Measurements from ENCODE around the gene SAMD10.
A peak's percentile ranks its signal among the peaks of the same experiment; 100 is the strongest.
"Not testable (repeated sequence)": the region's sequence is repeated elsewhere in the genome, so short reads cannot be mapped to it uniquely, and the experiment has no call there.

The SAMD10 gene

DNA sequence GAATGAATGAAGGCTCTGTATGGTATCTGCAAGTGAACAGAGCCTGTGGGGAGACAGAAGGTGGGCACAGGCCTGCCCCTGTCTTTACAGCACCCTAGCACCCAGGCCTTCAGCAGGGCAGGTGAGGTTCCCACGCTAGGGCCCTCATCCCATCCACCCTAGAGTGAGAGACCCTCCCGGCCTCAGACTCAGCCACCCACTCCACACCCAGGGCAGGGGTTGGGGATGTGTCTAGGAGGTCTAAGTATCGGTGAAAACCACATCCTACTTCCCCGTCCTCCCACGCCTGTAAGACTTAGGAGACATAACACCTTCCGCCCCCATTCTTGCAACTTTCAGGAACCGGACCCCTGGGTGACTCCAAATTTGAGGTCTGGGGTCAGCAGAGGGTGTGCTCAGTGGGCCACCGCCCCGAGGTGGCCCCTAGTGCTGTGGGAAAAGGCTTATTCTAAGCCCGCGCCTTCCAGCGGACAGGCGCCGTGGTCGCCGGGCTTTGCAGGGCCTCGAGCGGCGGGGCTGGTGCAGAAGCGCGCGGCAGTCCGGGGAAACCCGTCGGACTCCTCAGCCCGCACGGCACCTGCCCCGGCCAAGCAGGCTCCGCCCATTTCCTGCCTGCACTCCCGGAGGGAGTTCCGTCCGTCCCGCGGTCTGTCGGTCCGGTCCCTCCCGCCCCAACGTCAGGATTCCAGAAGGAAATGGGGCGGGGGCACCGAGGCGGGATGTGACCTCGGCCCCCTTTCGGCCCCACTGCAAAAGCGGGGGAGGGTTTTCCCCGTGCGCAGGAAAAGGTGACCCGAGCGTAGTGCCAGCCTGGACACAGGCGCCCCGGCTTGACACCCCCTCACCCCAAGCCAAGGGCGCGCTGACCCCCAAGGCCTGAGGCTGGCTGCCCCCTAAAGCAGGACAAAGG, 868 bp downstream of the SAMD10 start:
- H3K4me3 ChIP-seq (ENCODE audit: low read depth, low read length), result peak overlapping the region; percentile 83
- no peak for DNase-seq (ENCODE audit: low read depth)
- TF ChIP-seq, protein P1, sequence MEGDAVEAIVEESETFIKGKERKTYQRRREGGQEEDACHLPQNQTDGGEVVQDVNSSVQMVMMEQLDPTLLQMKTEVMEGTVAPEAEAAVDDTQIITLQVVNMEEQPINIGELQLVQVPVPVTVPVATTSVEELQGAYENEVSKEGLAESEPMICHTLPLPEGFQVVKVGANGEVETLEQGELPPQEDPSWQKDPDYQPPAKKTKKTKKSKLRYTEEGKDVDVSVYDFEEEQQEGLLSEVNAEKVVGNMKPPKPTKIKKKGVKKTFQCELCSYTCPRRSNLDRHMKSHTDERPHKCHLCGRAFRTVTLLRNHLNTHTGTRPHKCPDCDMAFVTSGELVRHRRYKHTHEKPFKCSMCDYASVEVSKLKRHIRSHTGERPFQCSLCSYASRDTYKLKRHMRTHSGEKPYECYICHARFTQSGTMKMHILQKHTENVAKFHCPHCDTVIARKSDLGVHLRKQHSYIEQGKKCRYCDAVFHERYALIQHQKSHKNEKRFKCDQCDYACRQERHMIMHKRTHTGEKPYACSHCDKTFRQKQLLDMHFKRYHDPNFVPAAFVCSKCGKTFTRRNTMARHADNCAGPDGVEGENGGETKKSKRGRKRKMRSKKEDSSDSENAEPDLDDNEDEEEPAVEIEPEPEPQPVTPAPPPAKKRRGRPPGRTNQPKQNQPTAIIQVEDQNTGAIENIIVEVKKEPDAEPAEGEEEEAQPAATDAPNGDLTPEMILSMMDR (IDR thresholded peaks at IDR 0.05; ENCODE audit: low read depth, low read length, missing control alignments), result no peak

DNA sequence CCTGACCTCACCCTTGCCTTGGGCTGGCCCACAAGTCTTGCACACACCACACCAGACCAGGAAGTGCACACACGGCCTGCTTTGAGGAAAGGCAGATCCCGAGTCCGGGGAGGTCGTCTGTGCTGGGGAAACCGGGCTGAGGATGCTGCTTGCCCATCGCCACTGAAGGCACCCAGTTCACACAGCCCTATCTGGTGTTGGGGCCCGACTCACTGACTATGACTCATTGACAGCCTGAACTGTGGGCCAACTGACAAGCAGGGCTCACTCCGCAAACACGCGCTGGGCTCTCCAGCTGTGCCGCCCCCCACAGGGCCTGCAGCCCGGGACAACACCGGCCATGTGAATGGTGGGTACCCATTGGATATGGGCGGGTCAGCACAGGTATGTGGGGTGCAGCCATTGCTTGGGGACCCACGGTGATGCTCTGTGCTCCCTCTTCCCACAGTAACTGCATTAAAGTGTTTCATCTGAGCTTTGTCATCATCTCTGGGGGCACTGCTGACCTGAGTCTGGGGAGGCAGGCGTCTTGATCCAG, 1.6 kb downstream of the SAMD10 start:
- peak overlapping the region; percentile 83 for H3K4me3 ChIP-seq (ENCODE audit: low read depth, low read length)
- DNase-seq (ENCODE audit: low read depth), result no peak

DNA sequence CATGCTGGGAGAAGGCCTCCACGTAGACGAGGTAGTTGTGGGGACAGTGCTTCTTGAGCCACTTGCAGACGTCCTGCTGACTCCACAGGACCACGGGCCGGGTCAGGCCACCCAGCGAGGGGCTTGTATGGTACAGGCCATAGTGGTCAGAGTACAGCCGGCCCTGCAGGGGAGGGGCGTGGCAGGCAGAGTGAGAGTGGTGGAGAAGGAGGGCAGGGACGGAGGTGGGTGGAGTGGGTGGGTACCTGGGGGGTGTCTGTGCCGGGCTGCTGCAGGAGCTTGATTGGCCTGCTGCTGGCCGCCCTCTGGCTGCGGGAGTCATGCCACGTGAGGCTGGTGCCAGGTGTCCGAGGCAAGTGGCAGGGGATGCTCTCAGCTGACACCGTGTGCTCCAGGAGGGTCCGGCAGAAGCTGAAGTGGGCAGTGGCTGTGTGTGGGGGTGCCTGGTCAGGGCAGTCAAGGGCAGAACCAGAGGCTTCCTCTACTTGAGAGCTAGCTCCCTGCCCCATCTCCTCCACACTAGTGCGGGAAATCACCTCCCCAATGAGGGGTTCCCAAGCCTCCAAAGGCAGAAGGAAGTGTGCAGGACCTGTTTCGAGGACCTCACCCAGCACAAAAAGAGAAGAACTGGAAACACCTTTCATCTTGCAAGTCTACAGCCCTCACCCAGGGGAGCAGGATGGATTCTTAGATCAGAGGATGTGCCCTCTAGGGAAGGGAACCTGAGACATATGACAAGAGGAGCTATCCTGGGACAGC, 2.3 kb downstream of the SAMD10 start:
- no peak overlapping the region; the same call in 1 of the 2 replicates for H3K4me3 ChIP-seq (ENCODE audit: low read depth, low read length)
- no peak for DNase-seq (ENCODE audit: low read depth)
- TF ChIP-seq, protein P1 (IDR thresholded peaks at IDR 0.05; ENCODE audit: low read depth, low read length, missing control alignments), result no peak

More for the DNA sequence above, 1.6 kb downstream of the SAMD10 start:
- TF ChIP-seq, protein P1 (IDR thresholded peaks at IDR 0.05; ENCODE audit: low read depth, low read length, missing control alignments), result no peak

DNA sequence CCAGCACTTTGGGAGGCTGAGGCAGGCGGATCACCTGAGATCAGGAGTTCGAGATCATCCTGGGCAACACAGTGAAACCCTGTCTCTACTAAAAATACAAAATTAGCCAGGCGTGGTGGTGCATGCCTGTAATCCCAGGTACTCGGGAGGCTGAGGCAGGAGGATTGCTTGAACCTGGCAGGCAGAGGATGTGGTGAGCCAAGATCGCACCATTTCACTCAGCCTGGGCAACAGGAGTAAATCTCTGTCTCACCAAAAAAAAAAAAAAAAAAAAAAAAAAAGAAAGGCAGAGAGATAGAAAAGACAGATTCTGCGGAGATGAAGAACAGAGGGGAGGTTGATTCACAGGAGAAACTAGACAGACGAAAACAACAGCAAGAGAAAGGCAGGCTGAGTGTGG, 2.9 kb downstream of the SAMD10 start:
- not testable (repeated sequence) for H3K4me3 ChIP-seq (ENCODE audit: low read depth, low read length); DNase-seq (ENCODE audit: low read depth)

DNA sequence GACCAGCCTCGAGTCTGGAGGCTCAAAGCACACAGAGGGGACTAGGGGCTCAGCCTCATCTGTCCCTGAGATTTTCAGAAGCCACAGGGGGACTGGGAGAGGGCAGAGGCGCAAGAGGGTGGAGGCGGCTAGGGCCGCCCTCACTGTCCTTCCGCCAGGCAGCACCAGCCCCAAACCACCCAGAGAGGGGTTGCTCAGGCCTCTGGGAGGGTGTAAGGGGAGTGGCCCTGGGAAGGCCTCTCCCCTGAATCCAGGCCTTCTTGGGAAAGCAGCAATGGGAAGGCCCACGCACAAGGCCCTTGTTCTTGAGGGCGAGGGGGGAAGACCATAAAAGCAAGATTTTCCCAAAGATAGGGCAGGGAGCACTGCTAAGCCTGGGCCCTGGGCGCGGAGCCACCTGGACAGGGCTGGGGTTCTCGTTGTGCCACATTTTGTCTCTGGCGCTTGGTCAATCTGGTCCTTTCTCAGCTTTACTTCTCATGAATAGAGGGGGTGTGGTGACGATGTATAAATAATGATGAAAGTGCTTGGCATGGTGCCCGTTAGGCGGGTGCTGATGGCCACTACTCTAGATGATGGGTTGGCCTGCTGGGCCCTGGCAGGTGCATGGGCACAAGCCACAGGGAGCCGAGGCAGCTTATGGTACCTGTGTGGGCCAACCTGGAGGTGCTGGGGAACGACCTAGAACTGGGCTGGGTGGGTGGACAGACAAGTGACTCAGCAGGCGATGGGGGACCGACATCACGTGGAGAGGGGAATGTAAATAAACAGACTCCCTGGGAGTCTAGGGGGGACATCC, 4.8 kb downstream of the SAMD10 start:
- TF ChIP-seq, protein P1 (IDR thresholded peaks at IDR 0.05; ENCODE audit: low read depth, low read length, missing control alignments), result no peak
- no peak overlapping the region for H3K4me3 ChIP-seq (ENCODE audit: low read depth, low read length)
- no peak for DNase-seq (ENCODE audit: low read depth)

DNA sequence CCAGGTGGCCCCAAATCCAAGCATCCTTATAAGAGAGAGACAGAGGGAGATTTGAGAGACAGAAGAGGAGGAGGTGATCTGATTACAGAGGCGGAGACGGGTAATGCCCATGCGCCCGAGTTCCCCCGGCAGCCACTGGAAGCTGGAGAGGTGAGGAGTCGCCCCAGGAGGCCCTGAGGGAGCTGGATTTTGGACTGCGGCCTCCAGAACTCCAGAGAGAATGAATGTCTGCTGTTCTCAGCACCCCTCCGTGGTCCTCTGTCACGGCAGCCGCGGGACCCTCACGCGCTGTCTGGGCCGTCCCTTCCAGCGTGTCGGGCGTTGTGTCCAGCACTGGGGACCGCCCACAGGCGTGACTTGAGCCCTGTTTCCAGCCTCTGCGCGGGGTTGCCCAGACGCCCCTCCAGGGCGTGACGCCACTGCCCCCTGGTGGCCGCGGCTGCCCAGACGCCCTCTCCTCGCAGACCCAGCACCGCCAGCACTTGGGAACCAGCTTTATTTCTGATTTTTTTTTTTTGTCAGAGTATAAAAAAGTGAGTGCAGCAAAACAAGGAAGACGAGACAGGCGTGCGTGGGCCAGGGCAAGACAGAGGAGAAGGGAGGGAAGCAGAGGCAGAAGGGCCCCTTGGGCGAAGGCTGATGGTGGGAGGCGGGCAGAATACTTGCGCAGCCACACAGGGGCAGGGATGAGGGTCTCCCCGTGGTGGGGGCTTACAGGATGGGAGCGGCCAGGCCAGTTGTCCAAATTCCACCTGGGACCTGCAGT, 5.6 kb downstream of the SAMD10 start:
- DNase-seq (ENCODE audit: low read depth), result no peak
- no peak overlapping the region for H3K4me3 ChIP-seq (ENCODE audit: low read depth, low read length)

More for the DNA sequence above, 5.6 kb downstream of the SAMD10 start:
- TF ChIP-seq, protein P1 (IDR thresholded peaks at IDR 0.05; ENCODE audit: low read depth, low read length, missing control alignments), result peak; percentile 95

All from GM12864 (cell line).